ENCODE measurements around the gene RERE. TPM values are rescaled to one million over a fixed set of nuclear protein-coding genes. Genes with fewer than 3 reads are reported as not detected.
A peak's percentile ranks its signal among the peaks of the same experiment; 100 is the strongest.

The RERE gene
- total and polyA plus RNA-seq, 7 donors, result 19.2 to 148 (median 90.6) TPM

DNA sequence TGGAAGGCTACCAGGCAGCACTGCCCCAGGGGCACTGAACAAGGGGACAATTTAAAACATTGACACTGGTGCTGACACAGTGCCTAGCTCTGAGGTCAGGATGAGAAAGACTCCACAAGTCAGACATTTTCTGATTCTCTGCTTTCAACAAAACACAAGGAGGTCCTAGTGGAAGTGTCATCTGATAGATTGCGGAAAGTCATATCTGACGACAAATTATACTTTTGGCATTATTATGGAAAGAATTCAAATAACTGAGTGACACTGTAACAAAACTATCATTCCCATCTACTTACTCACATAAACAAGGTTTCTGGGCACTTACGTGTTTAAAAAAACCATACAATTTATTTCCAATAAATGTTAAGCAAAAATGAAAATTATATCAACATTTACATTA, 376.0 kb downstream of the RERE start:
- no peaks in the 10 kb centered on the region for H3K36me3 ChIP-seq
- H3K4me1 ChIP-seq, result peaks cover 0 to 49% (median 39%) of the 10 kb centered on the region in 4 donors
- H3K27me3 ChIP-seq, result no peaks in the 10 kb centered on the region
- intact Hi-C loops (cut with DNase I), result no loop called here
- no peak for DNase-seq
- peak overlapping the region in 3 of 4 donors; percentile 54 to 80 (median 79) for H3K27ac ChIP-seq
- H3K9me3 ChIP-seq, result no peaks in the 10 kb centered on the region
- H3K4me3 ChIP-seq, result no peak overlapping the region
- TF ChIP-seq, protein P1, sequence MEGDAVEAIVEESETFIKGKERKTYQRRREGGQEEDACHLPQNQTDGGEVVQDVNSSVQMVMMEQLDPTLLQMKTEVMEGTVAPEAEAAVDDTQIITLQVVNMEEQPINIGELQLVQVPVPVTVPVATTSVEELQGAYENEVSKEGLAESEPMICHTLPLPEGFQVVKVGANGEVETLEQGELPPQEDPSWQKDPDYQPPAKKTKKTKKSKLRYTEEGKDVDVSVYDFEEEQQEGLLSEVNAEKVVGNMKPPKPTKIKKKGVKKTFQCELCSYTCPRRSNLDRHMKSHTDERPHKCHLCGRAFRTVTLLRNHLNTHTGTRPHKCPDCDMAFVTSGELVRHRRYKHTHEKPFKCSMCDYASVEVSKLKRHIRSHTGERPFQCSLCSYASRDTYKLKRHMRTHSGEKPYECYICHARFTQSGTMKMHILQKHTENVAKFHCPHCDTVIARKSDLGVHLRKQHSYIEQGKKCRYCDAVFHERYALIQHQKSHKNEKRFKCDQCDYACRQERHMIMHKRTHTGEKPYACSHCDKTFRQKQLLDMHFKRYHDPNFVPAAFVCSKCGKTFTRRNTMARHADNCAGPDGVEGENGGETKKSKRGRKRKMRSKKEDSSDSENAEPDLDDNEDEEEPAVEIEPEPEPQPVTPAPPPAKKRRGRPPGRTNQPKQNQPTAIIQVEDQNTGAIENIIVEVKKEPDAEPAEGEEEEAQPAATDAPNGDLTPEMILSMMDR (IDR thresholded peaks at IDR 0.05), result no peak
- TF ChIP-seq POLR2A (IDR thresholded peaks at IDR 0.05) (no peak), POLR2AphosphoS5 (IDR thresholded peaks at IDR 0.05) (no peak), EP300 (IDR thresholded peaks at IDR 0.05) (no peak)
- WGBS, 2 donors, result 90 to 96% methylated on average over 3 of the region's 3 CpGs

DNA sequence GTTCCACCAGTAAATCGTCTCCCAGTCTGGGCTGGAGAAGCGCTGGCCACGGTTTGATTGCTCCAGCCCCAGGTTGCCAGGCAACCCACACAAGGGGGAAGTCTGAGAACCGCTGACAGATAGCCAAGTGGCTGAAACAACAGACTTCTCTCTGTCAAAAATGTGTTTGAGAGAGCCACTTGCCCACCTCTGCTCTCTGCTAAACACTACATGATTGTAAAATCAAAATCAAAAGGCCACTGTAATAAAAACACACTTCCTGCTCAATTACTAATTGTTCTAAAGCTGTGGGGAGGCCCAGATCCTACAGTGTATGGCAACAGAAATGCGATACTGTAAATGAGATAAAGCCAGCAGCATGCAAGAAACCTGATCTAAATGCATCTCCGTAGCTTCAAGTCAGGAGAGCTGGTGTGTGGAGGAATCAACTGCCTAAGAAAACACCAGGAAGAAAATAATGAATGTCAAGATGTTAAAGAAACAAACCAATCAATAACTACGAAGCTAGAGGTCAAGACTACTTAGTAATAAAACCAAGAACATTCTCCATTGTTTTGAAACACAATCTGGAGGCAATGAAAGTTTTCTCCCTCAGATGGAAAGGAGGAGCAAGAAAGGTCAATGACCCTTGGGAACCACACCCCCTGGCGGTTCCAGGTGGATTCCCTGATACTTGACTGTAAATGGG, 378.3 kb downstream of the RERE start:
- no peaks in the 10 kb centered on the region for H3K36me3 ChIP-seq
- TF ChIP-seq POLR2A (IDR thresholded peaks at IDR 0.05) (no peak), EP300 (IDR thresholded peaks at IDR 0.05) (no peak), POLR2AphosphoS5 (IDR thresholded peaks at IDR 0.05) (no peak)
- TF ChIP-seq, protein P1 (IDR thresholded peaks at IDR 0.05), result no peak
- intact Hi-C loops (cut with DNase I), result no loop called here
- peak overlapping the region; percentile 60 to 80 (median 70) for H3K27ac ChIP-seq
- peak; percentile 92 for DNase-seq
- WGBS, 2 donors, result 15 to 32% methylated on average over 8 of the region's 8 CpGs
- no peaks in the 10 kb centered on the region for H3K9me3 ChIP-seq
- H3K4me3 ChIP-seq, result no peak overlapping the region
- H3K27me3 ChIP-seq, result no peaks in the 10 kb centered on the region
- peaks cover 0 to 57% (median 46%) of the 10 kb centered on the region in 4 donors for H3K4me1 ChIP-seq

DNA sequence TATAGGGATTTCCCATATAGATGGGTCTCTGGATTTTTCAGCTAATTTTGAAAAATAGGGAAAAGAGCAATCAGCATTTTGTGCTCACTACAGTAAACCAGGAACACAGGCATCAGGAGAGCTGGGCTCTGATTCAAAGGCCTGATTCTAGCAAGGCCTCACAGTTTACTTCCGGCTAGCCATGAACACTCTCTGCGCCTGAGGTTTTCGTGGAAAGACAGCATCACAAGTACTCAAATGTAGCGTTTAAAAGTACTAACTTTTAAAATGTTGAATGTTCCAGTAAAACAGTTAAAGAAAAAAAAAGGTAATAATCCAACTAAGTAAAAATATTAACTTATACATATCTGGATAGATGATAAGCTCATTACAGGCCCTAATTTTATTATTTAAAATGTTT, 379.0 kb downstream of the RERE start:
- H3K4me3 ChIP-seq, result no peak overlapping the region
- peak; percentile 81 for DNase-seq
- H3K4me1 ChIP-seq, result peaks cover 0 to 57% (median 46%) of the 10 kb centered on the region in 4 donors
- H3K9me3 ChIP-seq, result no peaks in the 10 kb centered on the region
- intact Hi-C loops (cut with DNase I), result no loop called here
- no peaks in the 10 kb centered on the region for H3K27me3 ChIP-seq
- H3K27ac ChIP-seq, result peak overlapping the region; percentile 60 to 80 (median 70)
- no peaks in the 10 kb centered on the region for H3K36me3 ChIP-seq
- TF ChIP-seq POLR2AphosphoS5 (IDR thresholded peaks at IDR 0.05) (peak in 1 of 4 donors; percentile 28), POLR2A (IDR thresholded peaks at IDR 0.05) (no peak), EP300 (IDR thresholded peaks at IDR 0.05) (no peak)
- TF ChIP-seq, protein P1 (IDR thresholded peaks at IDR 0.05), result no peak
- WGBS, 2 donors, result 76 to 84% methylated on average over 4 of the region's 4 CpGs

DNA sequence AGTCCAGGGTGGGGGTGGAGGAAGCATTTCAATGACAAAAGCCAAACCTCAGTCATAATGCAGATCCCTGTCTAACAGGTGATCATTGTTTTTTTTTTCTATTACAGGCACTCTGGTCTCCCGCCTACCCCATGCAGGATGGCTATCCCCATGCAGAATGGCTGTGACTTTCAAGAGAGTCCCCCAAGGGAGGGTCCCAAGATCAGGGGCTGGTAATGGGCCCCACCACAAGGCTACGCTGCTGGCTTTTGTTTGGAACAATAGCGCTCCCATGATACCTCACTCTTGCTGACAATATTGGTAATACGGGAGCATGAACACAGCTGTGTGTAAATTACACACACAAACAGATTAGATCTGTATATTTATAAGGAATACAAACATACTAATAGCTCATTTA, 380.1 kb downstream of the RERE start:
- no peak for TF ChIP-seq POLR2AphosphoS5 (IDR thresholded peaks at IDR 0.05)
- TF ChIP-seq EP300 (IDR thresholded peaks at IDR 0.05), result no peak
- no peak for TF ChIP-seq POLR2A (IDR thresholded peaks at IDR 0.05)
- TF ChIP-seq, protein P1 (IDR thresholded peaks at IDR 0.05), result no peak
- 87 to 89% methylated on average over 4 of the region's 4 CpGs for WGBS, 2 donors
- Histone ChIP-seq H3K9me3 (no peaks in the 10 kb centered on the region), H3K4me1 (peaks cover 0 to 57% (median 46%) of the 10 kb centered on the region in 4 donors), H3K27me3 (no peaks in the 10 kb centered on the region), H3K4me3 (no peak overlapping the region), H3K27ac (peak overlapping the region; percentile 60 to 80 (median 70)), H3K36me3 (no peaks in the 10 kb centered on the region)
- intact Hi-C loops (cut with DNase I), result no loop called here
- no peak for DNase-seq
